ENCODE results near the gene ATP2C1.

DNA sequence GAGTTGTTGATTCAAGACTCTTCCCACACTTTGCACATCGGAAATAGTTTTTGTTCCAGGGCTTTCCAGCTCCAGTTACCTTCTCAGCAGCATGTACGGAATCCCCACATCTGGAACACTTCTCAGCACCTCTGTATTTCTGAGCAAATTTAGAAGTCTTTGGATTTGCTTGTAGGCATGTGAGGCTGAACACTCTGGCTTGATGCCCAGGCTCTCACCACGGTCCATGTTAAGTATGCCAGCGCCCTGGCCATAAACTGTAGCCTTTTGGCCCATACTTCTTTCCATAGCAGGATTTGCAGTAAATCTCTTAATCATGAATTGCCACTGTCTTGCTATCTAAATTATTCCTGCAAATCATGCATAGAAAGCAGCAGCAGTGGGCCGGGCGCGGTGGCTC is 24.4 kb downstream of the ATP2C1 start:
- no peak for TF ChIP-seq POLR2A (IDR thresholded peaks at IDR 0.05)
- TF ChIP-seq, protein P1, sequence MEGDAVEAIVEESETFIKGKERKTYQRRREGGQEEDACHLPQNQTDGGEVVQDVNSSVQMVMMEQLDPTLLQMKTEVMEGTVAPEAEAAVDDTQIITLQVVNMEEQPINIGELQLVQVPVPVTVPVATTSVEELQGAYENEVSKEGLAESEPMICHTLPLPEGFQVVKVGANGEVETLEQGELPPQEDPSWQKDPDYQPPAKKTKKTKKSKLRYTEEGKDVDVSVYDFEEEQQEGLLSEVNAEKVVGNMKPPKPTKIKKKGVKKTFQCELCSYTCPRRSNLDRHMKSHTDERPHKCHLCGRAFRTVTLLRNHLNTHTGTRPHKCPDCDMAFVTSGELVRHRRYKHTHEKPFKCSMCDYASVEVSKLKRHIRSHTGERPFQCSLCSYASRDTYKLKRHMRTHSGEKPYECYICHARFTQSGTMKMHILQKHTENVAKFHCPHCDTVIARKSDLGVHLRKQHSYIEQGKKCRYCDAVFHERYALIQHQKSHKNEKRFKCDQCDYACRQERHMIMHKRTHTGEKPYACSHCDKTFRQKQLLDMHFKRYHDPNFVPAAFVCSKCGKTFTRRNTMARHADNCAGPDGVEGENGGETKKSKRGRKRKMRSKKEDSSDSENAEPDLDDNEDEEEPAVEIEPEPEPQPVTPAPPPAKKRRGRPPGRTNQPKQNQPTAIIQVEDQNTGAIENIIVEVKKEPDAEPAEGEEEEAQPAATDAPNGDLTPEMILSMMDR (IDR thresholded peaks at IDR 0.05): no peak

Measured in lower leg skin (tissue), 3 donors.